Measurements from ENCODE around the gene CACNG4. TPM values are rescaled to one million over a fixed set of nuclear protein-coding genes. Genes with fewer than 3 reads are reported as not detected.

Gene CACNG4
- total RNA-seq, 4 donors from 2014 or later, result 1.7 to 12.5 (median 2.9) TPM

DNA sequence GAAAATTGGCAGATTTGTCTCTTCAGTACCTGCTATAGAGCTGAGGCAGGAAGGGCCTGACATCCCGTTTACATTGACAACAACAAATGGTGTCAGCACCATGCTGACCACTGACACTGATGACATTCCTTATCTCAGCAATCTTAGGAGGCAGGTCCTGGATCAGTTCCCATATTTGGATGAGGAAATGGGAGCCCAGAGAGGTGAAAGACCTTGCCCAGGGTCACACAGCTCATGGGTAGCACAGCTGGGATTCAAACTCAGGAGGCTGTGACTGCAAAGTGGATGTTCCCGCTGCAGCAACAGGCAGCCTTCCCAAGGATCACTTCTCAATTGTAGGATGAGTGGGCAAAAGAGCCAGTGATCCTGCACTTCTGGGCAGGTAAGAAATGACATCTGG is 30.5 kb upstream of the CACNG4 start:
- TF ChIP-seq POLR2A (IDR thresholded peaks at IDR 0.05; ENCODE audit: low read depth), result no peak
- TF ChIP-seq EP300 (IDR thresholded peaks at IDR 0.05), result no peak
- TF ChIP-seq, protein P1, sequence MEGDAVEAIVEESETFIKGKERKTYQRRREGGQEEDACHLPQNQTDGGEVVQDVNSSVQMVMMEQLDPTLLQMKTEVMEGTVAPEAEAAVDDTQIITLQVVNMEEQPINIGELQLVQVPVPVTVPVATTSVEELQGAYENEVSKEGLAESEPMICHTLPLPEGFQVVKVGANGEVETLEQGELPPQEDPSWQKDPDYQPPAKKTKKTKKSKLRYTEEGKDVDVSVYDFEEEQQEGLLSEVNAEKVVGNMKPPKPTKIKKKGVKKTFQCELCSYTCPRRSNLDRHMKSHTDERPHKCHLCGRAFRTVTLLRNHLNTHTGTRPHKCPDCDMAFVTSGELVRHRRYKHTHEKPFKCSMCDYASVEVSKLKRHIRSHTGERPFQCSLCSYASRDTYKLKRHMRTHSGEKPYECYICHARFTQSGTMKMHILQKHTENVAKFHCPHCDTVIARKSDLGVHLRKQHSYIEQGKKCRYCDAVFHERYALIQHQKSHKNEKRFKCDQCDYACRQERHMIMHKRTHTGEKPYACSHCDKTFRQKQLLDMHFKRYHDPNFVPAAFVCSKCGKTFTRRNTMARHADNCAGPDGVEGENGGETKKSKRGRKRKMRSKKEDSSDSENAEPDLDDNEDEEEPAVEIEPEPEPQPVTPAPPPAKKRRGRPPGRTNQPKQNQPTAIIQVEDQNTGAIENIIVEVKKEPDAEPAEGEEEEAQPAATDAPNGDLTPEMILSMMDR (IDR thresholded peaks at IDR 0.05), result no peak
- no peak for TF ChIP-seq POLR2AphosphoS5 (IDR thresholded peaks at IDR 0.05)
- no peaks in the 10 kb centered on the region for H3K9me3 ChIP-seq
- intact Hi-C loops (cut with DNase I), result no loop called here
- H3K36me3 ChIP-seq, result no peaks in the 10 kb centered on the region
- no peak for DNase-seq (ENCODE audit: extremely low spot score)
- H3K4me1 ChIP-seq, result no peaks in the 10 kb centered on the region
- 70% methylated on average over 2 of the region's 2 CpGs for WGBS
- no peak overlapping the region for H3K4me3 ChIP-seq
- no peak overlapping the region for H3K27ac ChIP-seq (replicated peaks in 1 of 4)
- peaks cover 0 to 21% (median 0%) of the 10 kb centered on the region in 4 donors for H3K27me3 ChIP-seq

DNA sequence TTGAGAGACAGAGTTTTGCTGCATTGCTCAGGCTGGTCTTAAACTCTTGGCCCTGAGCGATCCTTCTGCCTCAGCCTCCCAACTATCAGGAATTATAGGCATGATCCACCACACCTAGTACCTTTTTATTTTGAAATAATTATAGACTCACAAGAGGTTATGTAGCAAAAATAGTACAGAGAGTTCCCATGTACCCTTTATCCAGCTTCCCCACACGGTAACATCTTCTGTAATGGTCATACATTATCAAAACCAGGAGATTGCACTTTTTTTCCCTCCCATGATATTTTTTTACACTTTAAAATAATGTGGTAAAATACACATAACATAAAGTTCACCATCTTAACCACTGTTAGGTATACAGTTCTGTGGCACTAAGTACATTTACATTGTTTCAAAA is 28.8 kb upstream of the CACNG4 start:
- no peaks in the 10 kb centered on the region for H3K4me1 ChIP-seq
- no peaks in the 10 kb centered on the region for H3K9me3 ChIP-seq
- 94% methylated on average over 2 of the region's 2 CpGs for WGBS
- peaks cover 0 to 30% (median 1%) of the 10 kb centered on the region in 4 donors for H3K27me3 ChIP-seq
- no peaks in the 10 kb centered on the region for H3K36me3 ChIP-seq
- TF ChIP-seq POLR2AphosphoS5 (IDR thresholded peaks at IDR 0.05) (no peak), EP300 (IDR thresholded peaks at IDR 0.05) (no peak), POLR2A (IDR thresholded peaks at IDR 0.05; ENCODE audit: low read depth) (no peak)
- TF ChIP-seq, protein P1 (IDR thresholded peaks at IDR 0.05), result no peak
- H3K4me3 ChIP-seq, result no peak overlapping the region
- H3K27ac ChIP-seq (replicated peaks in 1 of 4), result no peak overlapping the region
- no peak for DNase-seq (ENCODE audit: extremely low spot score)
- intact Hi-C loops (cut with DNase I), result no loop called here

DNA sequence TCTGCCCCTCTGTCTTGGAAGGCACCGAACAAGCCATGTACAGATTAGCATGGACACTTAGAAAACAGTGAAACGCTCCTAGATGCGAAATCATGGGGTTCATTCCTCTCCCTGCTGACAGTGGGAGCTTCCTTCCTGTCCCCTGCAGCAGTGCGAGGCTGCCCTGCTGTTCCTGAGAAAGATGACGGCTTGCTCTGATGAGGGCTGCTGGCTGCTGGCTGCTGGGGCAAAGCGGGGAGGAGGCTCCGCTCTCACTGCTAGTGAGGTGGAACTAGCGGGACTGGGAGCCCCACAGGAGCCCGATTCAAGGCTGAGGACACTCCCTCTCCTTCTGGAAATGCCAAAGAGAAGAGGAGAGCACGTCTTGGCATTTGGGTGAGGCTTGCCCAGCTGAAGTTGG is 25.9 kb upstream of the CACNG4 start:
- TF ChIP-seq POLR2AphosphoS5 (IDR thresholded peaks at IDR 0.05), result no peak
- TF ChIP-seq POLR2A (IDR thresholded peaks at IDR 0.05; ENCODE audit: low read depth), result no peak
- TF ChIP-seq, protein P1 (IDR thresholded peaks at IDR 0.05), result no peak
- no peak for TF ChIP-seq EP300 (IDR thresholded peaks at IDR 0.05)
- no peaks in the 10 kb centered on the region for H3K9me3 ChIP-seq
- peaks cover 0 to 24% (median 1%) of the 10 kb centered on the region in 4 donors for H3K27me3 ChIP-seq
- H3K36me3 ChIP-seq, result no peaks in the 10 kb centered on the region
- no peaks in the 10 kb centered on the region for H3K4me1 ChIP-seq
- DNase-seq (ENCODE audit: extremely low spot score), result no peak
- H3K27ac ChIP-seq (replicated peaks in 1 of 4), result no peak overlapping the region
- H3K4me3 ChIP-seq, result no peak overlapping the region
- WGBS, result 87% methylated on average over 8 of the region's 10 CpGs
- intact Hi-C loops (cut with DNase I), result no loop called here

DNA sequence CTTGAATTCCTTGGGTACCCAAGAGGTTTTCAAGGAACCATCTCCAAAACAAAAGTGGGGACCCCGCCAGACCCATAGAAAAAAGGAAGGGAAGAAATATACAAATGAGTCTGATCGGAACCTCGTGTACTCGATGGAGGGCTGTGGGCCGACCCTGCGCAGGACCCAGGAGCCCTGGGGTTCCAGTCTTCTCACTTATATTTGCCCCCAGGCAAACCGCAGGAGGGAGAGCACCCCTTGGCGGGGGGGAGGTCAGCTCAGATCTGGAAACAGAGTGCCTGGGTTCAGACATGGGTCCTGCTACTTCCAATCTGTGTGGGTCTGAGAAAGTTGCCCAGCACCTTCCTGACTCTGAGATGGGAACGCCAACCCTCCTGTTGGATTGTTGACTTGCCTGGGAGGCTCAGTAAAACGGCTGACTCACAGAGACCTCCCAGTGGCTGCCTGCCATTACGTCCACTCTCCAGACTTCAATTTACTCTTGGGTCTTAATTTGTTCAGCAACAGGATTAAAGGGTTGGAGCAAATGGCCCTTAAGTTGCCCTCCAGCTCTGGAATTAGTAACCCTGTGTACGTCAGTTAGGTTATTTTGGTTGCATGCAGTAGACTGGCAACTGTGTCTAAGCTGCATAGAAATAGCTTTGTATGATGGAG is 24.9 kb upstream of the CACNG4 start:
- no peaks in the 10 kb centered on the region for H3K9me3 ChIP-seq
- DNase-seq (ENCODE audit: extremely low spot score), result no peak
- intact Hi-C loops (cut with DNase I), result no loop called here
- no peak overlapping the region for H3K4me3 ChIP-seq
- TF ChIP-seq POLR2A (IDR thresholded peaks at IDR 0.05; ENCODE audit: low read depth) (no peak), EP300 (IDR thresholded peaks at IDR 0.05) (no peak), POLR2AphosphoS5 (IDR thresholded peaks at IDR 0.05) (no peak)
- TF ChIP-seq, protein P1 (IDR thresholded peaks at IDR 0.05), result no peak
- WGBS, result 86% methylated on average over 11 of the region's 12 CpGs
- H3K27ac ChIP-seq (replicated peaks in 1 of 4), result no peak overlapping the region
- peaks cover 0 to 24% (median 1%) of the 10 kb centered on the region in 4 donors for H3K27me3 ChIP-seq
- peaks cover 0 to 7% (median 5%) of the 10 kb centered on the region in 4 donors for H3K4me1 ChIP-seq
- H3K36me3 ChIP-seq, result no peaks in the 10 kb centered on the region

DNA sequence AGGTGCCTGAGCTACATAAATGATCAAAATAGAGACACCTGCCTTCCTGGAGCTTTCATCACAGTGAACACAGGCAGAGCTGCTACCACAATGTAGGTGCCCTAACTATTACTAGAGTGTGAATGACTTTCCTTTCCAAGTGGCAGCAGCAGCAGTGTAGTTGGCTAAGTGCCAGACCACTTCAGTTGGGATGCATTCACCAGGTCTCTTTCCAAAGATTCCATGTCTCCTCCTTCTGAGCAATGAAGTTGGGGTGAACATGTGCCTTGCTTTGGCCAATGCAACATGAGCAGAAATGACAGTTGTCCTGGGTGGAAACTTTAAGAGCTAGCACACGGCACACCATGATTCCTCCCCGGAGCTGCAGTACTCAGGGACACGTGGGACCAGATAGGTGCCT is 23.3 kb upstream of the CACNG4 start:
- Histone ChIP-seq H3K4me3 (no peak overlapping the region), H3K36me3 (no peaks in the 10 kb centered on the region), H3K4me1 (peaks cover 0 to 21% (median 16%) of the 10 kb centered on the region in 4 donors), H3K9me3 (no peaks in the 10 kb centered on the region), H3K27me3 (peaks cover 0 to 29% (median 1%) of the 10 kb centered on the region in 4 donors), H3K27ac (replicated peaks in 1 of 4) (no peak overlapping the region)
- intact Hi-C loops (cut with DNase I), result no loop called here
- no peak for DNase-seq (ENCODE audit: extremely low spot score)
- 96% methylated on average over 3 of the region's 3 CpGs for WGBS
- TF ChIP-seq POLR2AphosphoS5 (IDR thresholded peaks at IDR 0.05) (no peak), POLR2A (IDR thresholded peaks at IDR 0.05; ENCODE audit: low read depth) (no peak), EP300 (IDR thresholded peaks at IDR 0.05) (no peak)
- TF ChIP-seq, protein P1 (IDR thresholded peaks at IDR 0.05), result no peak

All from esophagus muscularis mucosa (tissue), 4 donors.